ENCODE measurements around the gene DGCR2.

- TF ChIP-seq, protein P1, sequence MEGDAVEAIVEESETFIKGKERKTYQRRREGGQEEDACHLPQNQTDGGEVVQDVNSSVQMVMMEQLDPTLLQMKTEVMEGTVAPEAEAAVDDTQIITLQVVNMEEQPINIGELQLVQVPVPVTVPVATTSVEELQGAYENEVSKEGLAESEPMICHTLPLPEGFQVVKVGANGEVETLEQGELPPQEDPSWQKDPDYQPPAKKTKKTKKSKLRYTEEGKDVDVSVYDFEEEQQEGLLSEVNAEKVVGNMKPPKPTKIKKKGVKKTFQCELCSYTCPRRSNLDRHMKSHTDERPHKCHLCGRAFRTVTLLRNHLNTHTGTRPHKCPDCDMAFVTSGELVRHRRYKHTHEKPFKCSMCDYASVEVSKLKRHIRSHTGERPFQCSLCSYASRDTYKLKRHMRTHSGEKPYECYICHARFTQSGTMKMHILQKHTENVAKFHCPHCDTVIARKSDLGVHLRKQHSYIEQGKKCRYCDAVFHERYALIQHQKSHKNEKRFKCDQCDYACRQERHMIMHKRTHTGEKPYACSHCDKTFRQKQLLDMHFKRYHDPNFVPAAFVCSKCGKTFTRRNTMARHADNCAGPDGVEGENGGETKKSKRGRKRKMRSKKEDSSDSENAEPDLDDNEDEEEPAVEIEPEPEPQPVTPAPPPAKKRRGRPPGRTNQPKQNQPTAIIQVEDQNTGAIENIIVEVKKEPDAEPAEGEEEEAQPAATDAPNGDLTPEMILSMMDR (conservative IDR thresholded peaks at IDR 0.05), result no peak
- no peak for TF ChIP-seq ZFX (IDR thresholded peaks at IDR 0.05)
Measured at GRCh38 chr22:19051381-19052072, 70.7 kb downstream of the DGCR2 start.

Data from C4-2B (cell line).